Measurements from ENCODE around the gene IQSEC3. TPM values are rescaled to one million over a fixed set of nuclear protein-coding genes. Genes with fewer than 3 reads are reported as not detected.
"Not testable (repeated sequence)": the region's sequence is repeated elsewhere in the genome, so short reads cannot be mapped to it uniquely, and the experiment has no call there.

Gene IQSEC3
- total RNA-seq, 1 experiment from 2014 or later = 1.7 TPM

DNA sequence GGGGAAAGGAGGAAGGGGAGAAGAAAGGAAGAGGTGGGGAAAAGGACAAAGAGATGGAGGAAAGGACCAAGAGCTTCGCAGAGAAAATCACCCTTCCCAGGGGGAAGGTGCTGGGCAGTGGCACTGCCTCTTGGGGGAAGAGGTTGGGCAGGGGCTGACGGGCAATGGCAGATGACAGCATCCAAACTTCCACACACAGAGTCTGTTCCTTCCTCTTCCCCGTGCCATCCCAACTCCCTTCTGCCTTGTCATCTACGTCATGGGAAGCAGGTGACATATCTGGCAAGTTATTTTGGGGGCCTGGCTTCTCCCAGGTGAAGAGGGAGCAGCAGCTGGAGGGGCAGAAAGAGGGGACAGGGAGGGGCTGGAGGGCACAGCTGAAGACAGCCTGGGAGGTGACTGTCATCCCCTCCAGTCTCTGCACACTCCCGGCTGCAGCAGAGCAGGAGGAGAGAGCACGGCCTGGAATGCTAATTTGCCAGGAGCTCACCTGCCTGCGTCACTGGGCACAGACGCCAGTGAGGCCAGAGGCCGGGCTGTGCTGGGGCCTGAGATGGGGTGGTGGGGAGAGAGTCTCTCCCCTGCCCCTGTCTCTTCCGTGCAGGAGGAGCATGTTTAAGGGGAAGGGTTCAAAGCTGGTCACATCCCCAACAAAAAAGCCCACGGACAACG is 43.9 kb upstream of the IQSEC3 start:
- CTCF ChIA-PET = no interaction called here
- Mint-ChIP-seq H3K4me3 (no peak overlapping the region), H3K36me3 (peaks cover 4% of the 10 kb centered on the region; the same call in 1 of the 2 replicates), H3K27ac (no peak overlapping the region), H3K4me1 (no peaks in the 10 kb centered on the region), H3K27me3 (ENCODE audit: low read depth) (no peaks in the 10 kb centered on the region), H3K9me3 (no peaks in the 10 kb centered on the region)
- ATAC-seq = no peak
- no peak for DNase-seq (ENCODE audit: low spot score)
- POLR2A ChIA-PET = no interaction called here
- TF ChIP-seq JAZF1 (CRISPR knock-in tag; IDR thresholded peaks at IDR 0.05) = no peak

DNA sequence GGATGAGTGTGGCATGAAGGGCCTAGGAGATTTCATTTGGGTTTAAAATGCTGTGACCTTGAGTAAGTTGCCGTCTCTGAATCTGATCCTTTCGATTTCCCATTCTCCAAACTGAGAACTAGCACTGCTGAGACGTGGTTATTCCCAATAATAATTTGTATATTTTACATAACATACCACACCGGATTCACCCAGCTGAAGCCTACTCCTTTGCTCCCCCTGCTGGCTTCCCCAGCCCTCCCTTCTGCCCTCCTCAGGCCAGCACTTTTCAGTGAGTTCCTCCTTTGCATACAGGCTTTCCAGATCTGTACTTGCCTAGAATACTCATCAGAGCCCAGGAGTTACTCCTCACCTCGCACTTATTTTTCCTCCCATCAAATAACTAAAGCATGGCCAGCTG is 38.7 kb upstream of the IQSEC3 start:
- CTCF ChIA-PET; ATAC-seq; H3K9me3 Mint-ChIP-seq; H3K4me3 Mint-ChIP-seq; H3K4me1 Mint-ChIP-seq; DNase-seq (ENCODE audit: low spot score); H3K27ac Mint-ChIP-seq; H3K36me3 Mint-ChIP-seq; POLR2A ChIA-PET; H3K27me3 Mint-ChIP-seq (ENCODE audit: low read depth): not testable (repeated sequence)

DNA sequence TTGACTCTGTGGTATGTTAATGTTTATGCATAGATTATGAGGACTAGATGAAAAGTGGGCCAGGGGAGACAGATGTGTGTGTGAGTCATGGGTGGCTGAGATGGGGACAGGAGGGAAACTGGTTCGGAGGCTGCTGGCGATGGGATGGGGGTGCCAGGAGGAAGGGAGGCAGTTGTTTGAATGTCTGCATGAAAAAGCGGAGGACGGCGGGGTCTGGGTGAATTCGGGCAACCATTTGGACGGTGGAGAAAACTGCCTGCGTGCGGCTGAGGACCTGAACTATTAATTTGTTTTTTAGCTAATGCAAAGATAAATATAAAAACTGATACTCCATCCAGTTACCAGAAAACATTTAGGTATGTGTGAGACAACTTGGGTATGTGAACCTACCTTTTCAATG is 27.8 kb upstream of the IQSEC3 start:
- H3K36me3 Mint-ChIP-seq; H3K4me3 Mint-ChIP-seq; H3K4me1 Mint-ChIP-seq; H3K27ac Mint-ChIP-seq; H3K27me3 Mint-ChIP-seq (ENCODE audit: low read depth); H3K9me3 Mint-ChIP-seq; CTCF ChIA-PET; ATAC-seq; DNase-seq (ENCODE audit: low spot score); POLR2A ChIA-PET: not testable (repeated sequence)

DNA sequence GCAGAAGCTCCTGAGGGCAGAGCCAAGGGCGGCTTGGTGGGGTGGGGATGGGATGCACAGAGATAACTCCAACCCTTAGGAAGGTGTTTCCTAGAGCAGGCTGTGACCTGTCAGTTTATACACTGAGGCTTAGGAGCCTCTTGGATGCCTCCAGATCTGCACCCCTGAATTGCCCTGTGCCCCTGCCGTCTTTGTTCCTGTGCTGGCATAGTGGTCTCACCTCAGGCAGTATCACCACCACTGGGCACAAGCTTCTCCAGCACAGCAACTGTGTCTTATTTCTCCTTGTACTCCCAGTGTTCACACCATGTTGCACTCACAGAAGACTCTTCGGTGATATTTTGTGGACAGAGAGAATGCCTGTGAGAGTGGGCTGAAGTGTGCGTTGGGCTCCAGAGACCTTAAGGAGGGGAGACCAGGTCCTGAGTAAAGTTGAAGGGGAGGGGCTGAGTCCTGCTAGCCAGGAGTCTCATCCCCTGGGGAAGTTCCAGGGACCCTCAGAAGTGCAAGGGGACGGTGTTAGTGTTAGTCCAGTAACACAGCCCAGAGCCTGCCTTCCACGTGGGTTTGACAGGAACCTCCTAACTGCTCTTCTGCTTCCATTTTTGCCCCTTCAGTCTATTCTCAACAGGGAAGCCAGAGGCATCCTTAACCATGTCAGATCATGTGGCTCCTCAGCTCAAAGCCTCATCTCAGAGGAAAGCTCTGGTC is 26.9 kb upstream of the IQSEC3 start:
- H3K36me3 Mint-ChIP-seq; H3K9me3 Mint-ChIP-seq; ATAC-seq; H3K27me3 Mint-ChIP-seq (ENCODE audit: low read depth); H3K4me1 Mint-ChIP-seq; H3K4me3 Mint-ChIP-seq; DNase-seq (ENCODE audit: low spot score); POLR2A ChIA-PET; H3K27ac Mint-ChIP-seq; CTCF ChIA-PET: not testable (repeated sequence)

DNA sequence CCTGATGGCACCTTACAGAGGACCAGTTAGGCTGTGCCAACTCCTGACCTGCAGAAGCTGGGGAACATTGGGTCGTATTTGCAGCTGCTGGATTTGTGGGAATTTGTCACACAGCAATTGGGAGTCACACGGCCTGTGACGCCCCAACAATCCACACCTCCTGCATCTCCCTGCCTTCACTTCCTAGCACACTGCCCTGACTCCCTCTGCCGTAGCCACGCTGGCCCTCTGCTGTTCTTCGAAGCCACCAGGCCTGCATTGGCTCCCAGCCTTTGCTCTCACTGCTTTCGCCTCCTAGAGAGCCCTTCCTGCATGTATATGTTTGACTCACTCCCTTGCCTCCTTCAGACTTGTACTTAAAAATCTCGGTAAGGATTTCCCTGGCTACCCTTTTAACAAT is 22.2 kb upstream of the IQSEC3 start:
- ATAC-seq; H3K9me3 Mint-ChIP-seq; H3K36me3 Mint-ChIP-seq; H3K27me3 Mint-ChIP-seq (ENCODE audit: low read depth); H3K4me1 Mint-ChIP-seq; CTCF ChIA-PET; H3K27ac Mint-ChIP-seq; DNase-seq (ENCODE audit: low spot score); POLR2A ChIA-PET; H3K4me3 Mint-ChIP-seq: not testable (repeated sequence)

DNA sequence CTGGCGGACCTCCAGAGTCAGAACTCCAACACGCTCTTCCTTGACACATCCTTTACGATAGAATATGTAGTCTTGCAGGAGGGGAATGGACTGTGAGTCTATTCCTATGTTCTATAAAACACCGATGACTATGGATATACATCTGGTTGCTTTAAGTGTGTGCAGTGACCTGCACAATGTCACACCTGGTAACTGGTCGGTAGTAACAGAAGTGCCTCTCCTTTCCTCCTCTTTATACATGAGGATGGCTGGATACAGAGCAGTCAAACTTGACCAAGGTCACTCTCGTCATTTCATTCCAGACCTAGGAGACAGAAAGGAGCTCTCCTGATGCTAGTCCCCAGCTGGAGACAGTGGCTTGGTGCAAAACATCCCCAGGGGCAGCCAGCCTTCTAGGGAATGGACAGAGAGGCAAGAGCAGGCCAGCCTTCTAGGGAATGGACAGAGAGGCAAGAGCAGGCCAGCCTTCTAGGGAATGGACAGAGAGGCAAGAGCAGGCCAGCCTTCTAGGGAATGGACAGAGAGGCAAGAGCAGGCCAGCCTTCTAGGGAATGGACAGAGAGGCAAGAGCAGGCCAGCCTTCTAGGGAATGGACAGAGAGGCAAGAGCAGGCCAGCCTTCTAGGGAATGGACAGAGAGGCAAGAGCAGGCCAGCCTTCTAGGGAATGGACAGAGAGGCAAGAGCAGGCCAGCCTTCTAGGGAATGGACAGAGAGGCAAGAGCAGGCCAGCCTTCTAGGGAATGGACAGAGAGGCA is 21.2 kb upstream of the IQSEC3 start:
- ATAC-seq; H3K4me1 Mint-ChIP-seq; H3K4me3 Mint-ChIP-seq; CTCF ChIA-PET; H3K9me3 Mint-ChIP-seq; DNase-seq (ENCODE audit: low spot score); H3K36me3 Mint-ChIP-seq; H3K27ac Mint-ChIP-seq; POLR2A ChIA-PET; H3K27me3 Mint-ChIP-seq (ENCODE audit: low read depth): not testable (repeated sequence)

DNA sequence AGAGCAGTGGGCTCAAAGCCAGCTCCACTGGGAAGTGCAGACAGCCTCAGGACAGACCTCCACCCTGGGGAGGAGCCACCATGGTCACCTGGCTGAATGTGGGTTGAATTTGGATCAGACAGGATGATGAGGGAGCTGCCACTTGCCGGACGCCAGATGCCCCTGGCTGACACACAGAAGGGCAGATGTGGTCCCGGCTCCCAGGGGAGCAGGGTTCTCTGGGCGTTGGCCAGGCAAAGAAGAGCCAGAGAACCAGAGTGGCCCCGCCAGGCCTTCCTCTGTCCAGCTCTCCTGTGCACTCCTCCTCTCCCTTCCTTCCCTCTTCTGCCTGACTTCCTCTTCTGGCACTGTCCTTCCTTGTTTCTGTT is 20.6 kb upstream of the IQSEC3 start:
- H3K36me3 Mint-ChIP-seq; DNase-seq (ENCODE audit: low spot score); POLR2A ChIA-PET; CTCF ChIA-PET; H3K27me3 Mint-ChIP-seq (ENCODE audit: low read depth); H3K9me3 Mint-ChIP-seq; H3K4me1 Mint-ChIP-seq; ATAC-seq; H3K27ac Mint-ChIP-seq; H3K4me3 Mint-ChIP-seq: not testable (repeated sequence)

DNA sequence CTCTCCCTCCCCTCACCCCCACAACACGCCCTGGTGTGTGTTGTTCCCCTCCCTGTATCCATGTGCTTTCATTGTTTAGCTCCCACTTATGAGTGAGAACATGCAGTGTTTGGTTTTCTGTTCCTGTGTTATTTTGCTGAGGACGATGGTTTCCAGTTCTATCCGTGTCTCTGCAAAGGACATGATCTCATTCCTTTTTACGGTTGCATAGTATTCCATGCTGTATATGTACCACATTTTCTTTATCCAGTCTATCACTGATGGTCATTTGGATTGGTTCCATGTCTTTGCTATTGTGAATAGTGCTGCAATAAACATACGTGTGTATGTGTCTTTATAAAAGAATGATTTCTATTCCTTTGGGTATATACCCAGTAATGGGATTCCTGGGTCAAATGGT is 20.0 kb upstream of the IQSEC3 start:
- H3K27ac Mint-ChIP-seq; H3K9me3 Mint-ChIP-seq; H3K4me1 Mint-ChIP-seq; DNase-seq (ENCODE audit: low spot score); POLR2A ChIA-PET; H3K4me3 Mint-ChIP-seq; ATAC-seq; H3K27me3 Mint-ChIP-seq (ENCODE audit: low read depth); H3K36me3 Mint-ChIP-seq; CTCF ChIA-PET: not testable (repeated sequence)

DNA sequence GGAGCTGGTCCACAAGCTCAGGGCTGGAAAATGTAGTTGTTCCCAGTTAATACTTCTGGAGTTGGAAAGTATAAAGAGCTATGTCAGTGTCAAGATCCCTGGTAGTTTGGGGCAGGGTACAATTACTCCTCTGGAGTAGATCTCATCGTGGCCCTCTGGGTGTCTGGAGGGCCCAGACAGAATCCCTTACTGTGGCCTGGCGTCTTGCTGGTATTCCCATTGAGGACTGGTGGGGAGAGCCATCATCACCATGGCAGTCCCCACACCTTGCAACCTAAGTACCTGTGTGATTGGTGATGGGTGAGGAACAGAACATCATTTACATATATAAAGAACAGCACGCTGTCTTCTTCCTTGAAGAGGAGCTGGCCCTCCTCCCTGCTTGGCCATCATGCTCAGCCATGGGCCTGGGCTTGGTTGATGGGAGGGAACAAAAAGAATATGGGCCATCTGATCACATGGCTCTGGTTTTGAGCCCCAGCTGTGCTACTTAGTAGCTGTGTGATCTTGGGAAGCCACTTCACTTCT is 18.8 kb upstream of the IQSEC3 start:
- peak; percentile 92 for ATAC-seq
- POLR2A ChIA-PET; H3K27ac Mint-ChIP-seq; H3K4me3 Mint-ChIP-seq; H3K36me3 Mint-ChIP-seq; H3K9me3 Mint-ChIP-seq; CTCF ChIA-PET; H3K27me3 Mint-ChIP-seq (ENCODE audit: low read depth); DNase-seq (ENCODE audit: low spot score); H3K4me1 Mint-ChIP-seq: not testable (repeated sequence)

DNA sequence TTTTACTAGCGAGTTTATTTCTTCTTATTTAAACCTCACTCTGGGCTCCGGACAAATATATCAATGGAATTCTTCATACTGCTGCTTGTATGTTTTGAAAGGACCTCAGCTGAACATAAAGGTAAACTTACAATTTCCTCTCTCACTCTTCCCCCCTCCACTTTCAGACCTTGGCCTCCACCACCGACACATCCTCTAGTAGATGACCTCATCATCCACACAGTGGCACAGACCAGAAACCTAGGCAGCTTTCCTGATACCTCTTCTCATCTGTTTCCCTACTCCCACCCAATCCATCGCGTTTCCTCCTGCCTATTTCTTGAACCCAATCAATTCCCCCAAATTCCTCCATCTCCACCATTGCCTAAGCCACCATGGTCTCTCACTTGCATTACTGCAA is 17.4 kb upstream of the IQSEC3 start:
- H3K36me3 Mint-ChIP-seq; CTCF ChIA-PET; H3K27ac Mint-ChIP-seq; H3K4me1 Mint-ChIP-seq; DNase-seq (ENCODE audit: low spot score); ATAC-seq; H3K4me3 Mint-ChIP-seq; H3K27me3 Mint-ChIP-seq (ENCODE audit: low read depth); H3K9me3 Mint-ChIP-seq; POLR2A ChIA-PET: not testable (repeated sequence)

DNA sequence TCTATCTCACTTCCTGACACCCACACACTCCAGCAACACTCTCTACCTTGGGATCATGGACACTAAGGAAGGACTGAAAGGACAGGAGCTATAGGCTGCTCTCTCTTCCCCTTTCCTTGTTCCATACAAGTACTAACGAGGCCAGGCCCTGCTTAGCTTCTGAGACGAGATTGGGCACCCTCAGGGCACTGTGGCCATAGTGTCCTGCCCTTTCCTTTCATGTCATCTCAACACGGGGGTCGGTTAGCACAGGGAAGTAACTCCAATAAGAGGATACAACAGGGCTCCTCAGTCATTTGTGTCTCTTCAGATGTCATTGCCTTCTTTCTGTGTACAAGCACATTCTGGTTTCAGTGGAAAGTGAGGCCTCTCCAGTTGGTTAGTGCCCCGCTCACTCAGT is 15.5 kb upstream of the IQSEC3 start:
- H3K4me1 Mint-ChIP-seq; H3K27ac Mint-ChIP-seq; H3K4me3 Mint-ChIP-seq; POLR2A ChIA-PET; H3K9me3 Mint-ChIP-seq; CTCF ChIA-PET; H3K36me3 Mint-ChIP-seq; DNase-seq (ENCODE audit: low spot score); ATAC-seq; H3K27me3 Mint-ChIP-seq (ENCODE audit: low read depth): not testable (repeated sequence)

DNA sequence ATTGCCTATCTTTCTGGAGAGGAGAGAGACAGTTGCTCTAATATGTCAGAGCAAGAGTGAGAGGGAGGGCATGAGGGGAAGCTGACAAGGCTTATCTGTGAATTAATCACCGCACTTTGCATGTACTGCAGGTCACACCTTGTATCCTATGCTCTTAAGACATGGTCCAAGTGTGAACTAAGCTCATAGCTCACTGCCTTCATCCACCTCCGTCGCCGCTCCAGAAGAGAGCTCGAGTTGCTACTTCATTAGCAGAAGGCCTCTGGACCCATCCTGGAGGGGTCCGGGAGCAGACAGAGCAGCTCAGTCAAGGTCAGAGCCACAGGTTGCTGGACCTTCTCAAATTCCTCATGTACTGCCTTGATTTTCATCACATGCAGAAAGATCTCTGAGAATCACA is 14.6 kb upstream of the IQSEC3 start:
- POLR2A ChIA-PET; H3K36me3 Mint-ChIP-seq; H3K4me1 Mint-ChIP-seq; H3K9me3 Mint-ChIP-seq; DNase-seq (ENCODE audit: low spot score); H3K27ac Mint-ChIP-seq; ATAC-seq; CTCF ChIA-PET; H3K4me3 Mint-ChIP-seq: not testable (repeated sequence)
- H3K27me3 Mint-ChIP-seq (ENCODE audit: low read depth) = peaks cover 14% of the 10 kb centered on the region
